K562 (cell line): ENCODE results near the gene MSRB2. TPM values are rescaled to one million over a fixed set of nuclear protein-coding genes. Genes with fewer than 3 reads are reported as not detected.
A peak's percentile ranks its signal among the peaks of the same experiment; 100 is the strongest.

Experiments used
- ATF1 ChIP-seq, 2 experiments: fragments of 450-650 bp in 1 of 2; IDR thresholded peaks; 2 replicates each; pipeline ENCODE4 v1.6.1; 2016; ENCODE audit warnings: missing compliant biosample characterization in 1 of 2, missing genetic modification characterization in 1 of 2
- FOS ChIP-seq: IDR thresholded peaks from 3 replicates; pipeline ENCODE4 v1.6.1; 2011; ENCODE audit not compliant: insufficient read length; ENCODE audit errors: extremely low read depth
- RFX7 ChIP-seq: fragments of 250-450 bp; sonication (Bioruptor Pico); IDR thresholded peaks from 2 replicates; pipeline ENCODE4 v1.5.1; 2021; ENCODE audit warnings: mild to moderate bottlenecking
- TCF7L2 ChIP-seq: fragments of 150-350 bp; IDR thresholded peaks from 2 replicates; pipeline ENCODE4 v1.6.1; 2016; ENCODE audit warnings: low read depth, mild to moderate bottlenecking, low read length, moderate library complexity
- TRIM24 ChIP-seq, 2 experiments: fragments of 450-650 bp; IDR thresholded peaks; 2 replicates each; pipeline ENCODE4 v1.6.1; 2016
- ZNF134 ChIP-seq: fragments of 250-450 bp; sonication (Bioruptor Pico); conservative IDR thresholded peaks from 2 replicates; pipeline ENCODE4 v1.4.0; 2020
- ZSCAN29 ChIP-seq: fragments of 450-650 bp; IDR thresholded peaks from 2 replicates; pipeline ENCODE4 v1.6.1; 2017
- polyA plus RNA-seq, 8 experiments: library from polyadenylated mRNA; depleted of rRNA in 4 of 8; stranded (reverse) in 5 of 8; unstranded in 3 of 8; fragments of >200 nt; fragmentation: Nextera tagmentation in 2 of 8; fragmentation: Illumina TruSeq in 1 of 8; extraction: Ambion mirVana in 2 of 8; extraction: Trizol in 1 of 8; gene quantifications; 2 replicates each; pipeline versions ENCODE4 v1.2.1 to v1.2.3, GENCODE V29; 2011 to 2014; ENCODE audit warnings: inconsistent platforms in 1 of 8, missing spikeins in 1 of 8
- total RNA-seq, 7 experiments: library from RNA; depleted of rRNA in 6 of 7; stranded (reverse); fragments of >200 nt in 6 of 7; fragmentation: Illumina TruSeq in 2 of 7; extraction: Trizol in 2 of 7; gene quantifications; 2 replicates each; pipeline versions ENCODE4 v1.2.1 to v1.2.3, GENCODE V29; 2011 to 2021; ENCODE audit warnings: low replicate concordance in 1 of 7
- TF ChIP-seq, protein P1 (sequence below): fragments of 250-450 bp; sonication (Bioruptor Pico); IDR thresholded peaks from 2 replicates; pipeline ENCODE4 v1.4.0; 2020; ENCODE audit warnings: mild to moderate bottlenecking
- TF ChIP-seq, protein P2 (sequence below): sonication (generic); formaldehyde crosslinking; IDR thresholded peaks from 2 replicates; pipeline ENCODE4 v1.8.1; 2022; ENCODE audit warnings: missing genetic modification reagents
- TF ChIP-seq, protein P3 (sequence below): sonication (generic); formaldehyde crosslinking; IDR thresholded peaks from 2 replicates; pipeline ENCODE4 v1.8.1; 2023; ENCODE audit warnings: mild to moderate bottlenecking, missing genetic modification reagents
- TF ChIP-seq, protein P4 (sequence below): fragments of 200-800 bp; sonication (Bioruptor generic); IDR thresholded peaks from 2 replicates; pipeline ENCODE4 v1.6.1; 2016; ENCODE audit warnings: missing genetic modification characterization, missing compliant biosample characterization
- TF ChIP-seq, protein P5 (sequence below): sonication (generic); formaldehyde crosslinking; IDR thresholded peaks from 2 replicates; pipeline ENCODE4 v1.8.0; 2022; ENCODE audit warnings: mild to moderate bottlenecking, missing genetic modification reagents
- TF ChIP-seq, protein P6 (sequence below): fragments of 250-450 bp; sonication (Bioruptor Pico); IDR thresholded peaks from 2 replicates; pipeline ENCODE4 v1.5.0; 2021
- TF ChIP-seq, protein P7 (sequence below): fragments of 450-650 bp; conservative IDR thresholded peaks from 2 replicates; pipeline ENCODE4 v1.6.1; 2016; ENCODE audit warnings: missing genetic modification characterization, low read depth, mild to moderate bottlenecking, missing compliant biosample characterization, moderate library complexity

The MSRB2 gene
- total and polyA plus RNA-seq, 9 of the 15 experiments (the other 6 are each of a cell fraction or from before 2014, with no cell fraction given), result 1.5 to 22.3 (median 5.9) TPM

DNA sequence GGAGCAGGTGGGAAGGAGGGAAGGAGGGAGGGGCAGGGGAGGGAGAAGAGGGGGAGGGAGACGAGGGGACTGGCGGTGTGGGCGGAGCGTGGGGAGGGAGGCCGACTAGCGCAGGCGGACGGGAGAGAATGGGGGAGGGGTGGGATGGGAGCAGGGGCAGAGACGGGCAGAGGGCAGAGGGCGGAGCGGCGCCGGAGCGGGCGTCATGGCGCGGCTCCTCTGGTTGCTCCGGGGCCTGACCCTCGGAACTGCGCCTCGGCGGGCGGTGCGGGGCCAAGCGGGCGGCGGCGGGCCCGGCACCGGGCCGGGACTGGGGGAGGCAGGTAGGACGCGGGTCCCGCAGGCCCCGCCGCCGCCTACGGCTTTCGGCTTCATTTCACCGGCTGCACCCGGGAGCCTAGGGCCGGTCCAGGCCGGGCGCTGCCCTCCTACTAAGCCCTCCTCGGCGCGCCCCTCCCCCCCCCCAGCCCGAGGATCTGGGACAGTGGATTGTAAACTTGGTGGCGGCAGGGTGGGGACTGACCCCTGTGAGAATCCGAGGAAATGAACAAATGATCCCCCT, at the start of gene MSRB2 (continued):
- TF ChIP-seq, protein P1, sequence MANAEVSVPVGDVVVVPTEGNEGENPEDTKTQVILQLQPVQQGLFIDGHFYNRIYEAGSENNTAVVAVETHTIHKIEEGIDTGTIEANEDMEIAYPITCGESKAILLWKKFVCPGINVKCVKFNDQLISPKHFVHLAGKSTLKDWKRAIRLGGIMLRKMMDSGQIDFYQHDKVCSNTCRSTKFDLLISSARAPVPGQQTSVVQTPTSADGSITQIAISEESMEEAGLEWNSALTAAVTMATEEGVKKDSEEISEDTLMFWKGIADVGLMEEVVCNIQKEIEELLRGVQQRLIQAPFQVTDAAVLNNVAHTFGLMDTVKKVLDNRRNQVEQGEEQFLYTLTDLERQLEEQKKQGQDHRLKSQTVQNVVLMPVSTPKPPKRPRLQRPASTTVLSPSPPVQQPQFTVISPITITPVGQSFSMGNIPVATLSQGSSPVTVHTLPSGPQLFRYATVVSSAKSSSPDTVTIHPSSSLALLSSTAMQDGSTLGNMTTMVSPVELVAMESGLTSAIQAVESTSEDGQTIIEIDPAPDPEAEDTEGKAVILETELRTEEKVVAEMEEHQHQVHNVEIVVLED (CRISPR knock-in tag), result no peak; the same call in 1 of the 2 replicates
- TF ChIP-seq RFX7 (CRISPR knock-in tag), result no peak
- TF ChIP-seq, protein P2, sequence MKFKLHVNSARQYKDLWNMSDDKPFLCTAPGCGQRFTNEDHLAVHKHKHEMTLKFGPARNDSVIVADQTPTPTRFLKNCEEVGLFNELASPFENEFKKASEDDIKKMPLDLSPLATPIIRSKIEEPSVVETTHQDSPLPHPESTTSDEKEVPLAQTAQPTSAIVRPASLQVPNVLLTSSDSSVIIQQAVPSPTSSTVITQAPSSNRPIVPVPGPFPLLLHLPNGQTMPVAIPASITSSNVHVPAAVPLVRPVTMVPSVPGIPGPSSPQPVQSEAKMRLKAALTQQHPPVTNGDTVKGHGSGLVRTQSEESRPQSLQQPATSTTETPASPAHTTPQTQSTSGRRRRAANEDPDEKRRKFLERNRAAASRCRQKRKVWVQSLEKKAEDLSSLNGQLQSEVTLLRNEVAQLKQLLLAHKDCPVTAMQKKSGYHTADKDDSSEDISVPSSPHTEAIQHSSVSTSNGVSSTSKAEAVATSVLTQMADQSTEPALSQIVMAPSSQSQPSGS, result no peak
- TF ChIP-seq TCF7L2, result no peak
- TF ChIP-seq FOS, result no peak
- TF ChIP-seq ATF1 (CRISPR knock-in tag; IDR thresholded peaks at IDR 0.05), result no peak
- no peak for TF ChIP-seq ATF1 (tag; IDR thresholded peaks at IDR 0.05)
- TF ChIP-seq ZSCAN29, result no peak
- no peak for TF ChIP-seq ZNF134
- TF ChIP-seq, protein P3, sequence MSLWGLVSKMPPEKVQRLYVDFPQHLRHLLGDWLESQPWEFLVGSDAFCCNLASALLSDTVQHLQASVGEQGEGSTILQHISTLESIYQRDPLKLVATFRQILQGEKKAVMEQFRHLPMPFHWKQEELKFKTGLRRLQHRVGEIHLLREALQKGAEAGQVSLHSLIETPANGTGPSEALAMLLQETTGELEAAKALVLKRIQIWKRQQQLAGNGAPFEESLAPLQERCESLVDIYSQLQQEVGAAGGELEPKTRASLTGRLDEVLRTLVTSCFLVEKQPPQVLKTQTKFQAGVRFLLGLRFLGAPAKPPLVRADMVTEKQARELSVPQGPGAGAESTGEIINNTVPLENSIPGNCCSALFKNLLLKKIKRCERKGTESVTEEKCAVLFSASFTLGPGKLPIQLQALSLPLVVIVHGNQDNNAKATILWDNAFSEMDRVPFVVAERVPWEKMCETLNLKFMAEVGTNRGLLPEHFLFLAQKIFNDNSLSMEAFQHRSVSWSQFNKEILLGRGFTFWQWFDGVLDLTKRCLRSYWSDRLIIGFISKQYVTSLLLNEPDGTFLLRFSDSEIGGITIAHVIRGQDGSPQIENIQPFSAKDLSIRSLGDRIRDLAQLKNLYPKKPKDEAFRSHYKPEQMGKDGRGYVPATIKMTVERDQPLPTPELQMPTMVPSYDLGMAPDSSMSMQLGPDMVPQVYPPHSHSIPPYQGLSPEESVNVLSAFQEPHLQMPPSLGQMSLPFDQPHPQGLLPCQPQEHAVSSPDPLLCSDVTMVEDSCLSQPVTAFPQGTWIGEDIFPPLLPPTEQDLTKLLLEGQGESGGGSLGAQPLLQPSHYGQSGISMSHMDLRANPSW (CRISPR knock-in tag), result no peak
- TF ChIP-seq TRIM24 (IDR thresholded peaks at IDR 0.05), result 0 out of 4 replicates have a peak, but pooled peaks have one; percentile 0 to 8
- TF ChIP-seq, protein P4, sequence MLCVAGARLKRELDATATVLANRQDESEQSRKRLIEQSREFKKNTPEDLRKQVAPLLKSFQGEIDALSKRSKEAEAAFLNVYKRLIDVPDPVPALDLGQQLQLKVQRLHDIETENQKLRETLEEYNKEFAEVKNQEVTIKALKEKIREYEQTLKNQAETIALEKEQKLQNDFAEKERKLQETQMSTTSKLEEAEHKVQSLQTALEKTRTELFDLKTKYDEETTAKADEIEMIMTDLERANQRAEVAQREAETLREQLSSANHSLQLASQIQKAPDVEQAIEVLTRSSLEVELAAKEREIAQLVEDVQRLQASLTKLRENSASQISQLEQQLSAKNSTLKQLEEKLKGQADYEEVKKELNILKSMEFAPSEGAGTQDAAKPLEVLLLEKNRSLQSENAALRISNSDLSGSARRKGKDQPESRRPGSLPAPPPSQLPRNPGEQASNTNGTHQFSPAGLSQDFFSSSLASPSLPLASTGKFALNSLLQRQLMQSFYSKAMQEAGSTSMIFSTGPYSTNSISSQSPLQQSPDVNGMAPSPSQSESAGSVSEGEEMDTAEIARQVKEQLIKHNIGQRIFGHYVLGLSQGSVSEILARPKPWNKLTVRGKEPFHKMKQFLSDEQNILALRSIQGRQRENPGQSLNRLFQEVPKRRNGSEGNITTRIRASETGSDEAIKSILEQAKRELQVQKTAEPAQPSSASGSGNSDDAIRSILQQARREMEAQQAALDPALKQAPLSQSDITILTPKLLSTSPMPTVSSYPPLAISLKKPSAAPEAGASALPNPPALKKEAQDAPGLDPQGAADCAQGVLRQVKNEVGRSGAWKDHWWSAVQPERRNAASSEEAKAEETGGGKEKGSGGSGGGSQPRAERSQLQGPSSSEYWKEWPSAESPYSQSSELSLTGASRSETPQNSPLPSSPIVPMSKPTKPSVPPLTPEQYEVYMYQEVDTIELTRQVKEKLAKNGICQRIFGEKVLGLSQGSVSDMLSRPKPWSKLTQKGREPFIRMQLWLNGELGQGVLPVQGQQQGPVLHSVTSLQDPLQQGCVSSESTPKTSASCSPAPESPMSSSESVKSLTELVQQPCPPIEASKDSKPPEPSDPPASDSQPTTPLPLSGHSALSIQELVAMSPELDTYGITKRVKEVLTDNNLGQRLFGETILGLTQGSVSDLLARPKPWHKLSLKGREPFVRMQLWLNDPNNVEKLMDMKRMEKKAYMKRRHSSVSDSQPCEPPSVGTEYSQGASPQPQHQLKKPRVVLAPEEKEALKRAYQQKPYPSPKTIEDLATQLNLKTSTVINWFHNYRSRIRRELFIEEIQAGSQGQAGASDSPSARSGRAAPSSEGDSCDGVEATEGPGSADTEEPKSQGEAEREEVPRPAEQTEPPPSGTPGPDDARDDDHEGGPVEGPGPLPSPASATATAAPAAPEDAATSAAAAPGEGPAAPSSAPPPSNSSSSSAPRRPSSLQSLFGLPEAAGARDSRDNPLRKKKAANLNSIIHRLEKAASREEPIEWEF (CRISPR knock-in tag), result no peak
- TF ChIP-seq, protein P5, sequence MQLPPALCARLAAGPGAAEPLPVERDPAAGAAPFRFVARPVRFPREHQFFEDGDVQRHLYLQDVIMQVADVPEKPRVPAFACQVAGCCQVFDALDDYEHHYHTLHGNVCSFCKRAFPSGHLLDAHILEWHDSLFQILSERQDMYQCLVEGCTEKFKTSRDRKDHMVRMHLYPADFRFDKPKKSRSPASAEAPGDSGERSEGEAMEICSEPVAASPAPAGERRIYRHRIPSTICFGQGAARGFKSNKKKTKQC, result no peak
- TF ChIP-seq, protein P6, sequence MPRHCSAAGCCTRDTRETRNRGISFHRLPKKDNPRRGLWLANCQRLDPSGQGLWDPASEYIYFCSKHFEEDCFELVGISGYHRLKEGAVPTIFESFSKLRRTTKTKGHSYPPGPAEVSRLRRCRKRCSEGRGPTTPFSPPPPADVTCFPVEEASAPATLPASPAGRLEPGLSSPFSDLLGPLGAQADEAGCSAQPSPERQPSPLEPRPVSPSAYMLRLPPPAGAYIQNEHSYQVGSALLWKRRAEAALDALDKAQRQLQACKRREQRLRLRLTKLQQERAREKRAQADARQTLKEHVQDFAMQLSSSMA, result peak; percentile 83; the same call in 1 of the 2 replicates
- TF ChIP-seq, protein P7, sequence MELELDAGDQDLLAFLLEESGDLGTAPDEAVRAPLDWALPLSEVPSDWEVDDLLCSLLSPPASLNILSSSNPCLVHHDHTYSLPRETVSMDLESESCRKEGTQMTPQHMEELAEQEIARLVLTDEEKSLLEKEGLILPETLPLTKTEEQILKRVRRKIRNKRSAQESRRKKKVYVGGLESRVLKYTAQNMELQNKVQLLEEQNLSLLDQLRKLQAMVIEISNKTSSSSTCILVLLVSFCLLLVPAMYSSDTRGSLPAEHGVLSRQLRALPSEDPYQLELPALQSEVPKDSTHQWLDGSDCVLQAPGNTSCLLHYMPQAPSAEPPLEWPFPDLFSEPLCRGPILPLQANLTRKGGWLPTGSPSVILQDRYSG (tag), result no peak
